ENCODE data around the gene MACROD2.

MACROD2 gene

GRCh38 chr20:14956538-14956937, 961.2 kb downstream of the MACROD2 start (continued):
- TF ChIP-seq ZNF221 (tag by site-specific recombination; IDR thresholded peaks at IDR 0.05; ENCODE audit: borderline replicate concordance) (no peak), ZNF560 (tag by site-specific recombination; IDR thresholded peaks at IDR 0.05; ENCODE audit: borderline replicate concordance) (no peak), FEZF1 (tag by site-specific recombination; IDR thresholded peaks at IDR 0.05) (peak; percentile 59), ZNF140 (tag by site-specific recombination; IDR thresholded peaks at IDR 0.05) (no peak), PRDM6 (tag by site-specific recombination; IDR thresholded peaks at IDR 0.05) (peak; percentile 66; the same call in 1 of the 2 replicates), HOXC10 (CRISPR knock-in tag; IDR thresholded peaks at IDR 0.05) (no peak), ZNF214 (tag by site-specific recombination; IDR thresholded peaks at IDR 0.05; ENCODE audit: borderline replicate concordance) (no peak), GLIS2 (tag by site-specific recombination; IDR thresholded peaks at IDR 0.05) (0 out of 2 replicates have a peak, but pooled peaks have one; percentile 16), TRIM28 (IDR thresholded peaks at IDR 0.05; ENCODE audit: borderline replicate concordance, low read length) (no peak), ZBTB49 (tag by site-specific recombination; IDR thresholded peaks at IDR 0.05; ENCODE audit: low read depth) (no peak), ZNF354C (tag by site-specific recombination; IDR thresholded peaks at IDR 0.05; ENCODE audit: borderline replicate concordance, low read depth) (no peak), YY1 (tag by site-specific recombination; IDR thresholded peaks at IDR 0.05) (no peak), HIC1 (tag by site-specific recombination; IDR thresholded peaks at IDR 0.05) (peak; percentile 52), ZSCAN23 (tag by site-specific recombination; IDR thresholded peaks at IDR 0.05) (peak; percentile 72; the same call in 1 of the 2 replicates), KLF8 (tag by site-specific recombination; IDR thresholded peaks at IDR 0.05) (peak; percentile 72), ZNF629 (tag by site-specific recombination; IDR thresholded peaks at IDR 0.05) (peak; percentile 35; the same call in 1 of the 2 replicates), PRDM10 (tag by site-specific recombination; IDR thresholded peaks at IDR 0.05) (peak; percentile 24; the same call in 1 of the 2 replicates), ZNF366 (tag by site-specific recombination; conservative IDR thresholded peaks at IDR 0.05) (peak; percentile 81), ZNF639 (tag by site-specific recombination; IDR thresholded peaks at IDR 0.05) (peak; percentile 69), SALL2 (tag by site-specific recombination; IDR thresholded peaks at IDR 0.05; ENCODE audit: borderline replicate concordance) (no peak), ZNF530 (tag by site-specific recombination; IDR thresholded peaks at IDR 0.05; ENCODE audit: low read depth) (no peak), ZNF280C (tag by site-specific recombination; IDR thresholded peaks at IDR 0.05) (no peak), WT1 (tag by site-specific recombination; IDR thresholded peaks at IDR 0.05) (peak; percentile 96), TCF7L2 (IDR thresholded peaks at IDR 0.05; ENCODE audit: borderline replicate concordance, low read depth, low read length) (0 out of 2 replicates have a peak, but pooled peaks have one; percentile 15), ZNF548 (tag by site-specific recombination; IDR thresholded peaks at IDR 0.05) (no peak)
